HFFc6 (cell line): ENCODE results near the gene PAF1. TPM values are rescaled to one million over a fixed set of nuclear protein-coding genes. Genes with fewer than 3 reads are reported as not detected.

Source experiments
- DNase-seq: peaks from one replicate; pipeline ENCODE4 v3.0.0-alpha.2; 2018
- H3K27ac Mint-ChIP-seq: 2 replicates; pipeline ENCODE4 v1.8.0; 2020; ENCODE audit warnings: mild to moderate bottlenecking, mixed read lengths
- H3K27me3 Mint-ChIP-seq: 2 replicates; pipeline ENCODE4 v1.8.0; 2021; ENCODE audit warnings: mild to moderate bottlenecking, moderate library complexity, mixed read lengths; ENCODE audit not compliant: insufficient read depth
- H3K36me3 Mint-ChIP-seq: 2 replicates; pipeline ENCODE4 v1.8.0; 2021; ENCODE audit warnings: low read depth, mixed read lengths
- H3K4me1 Mint-ChIP-seq: 2 replicates; pipeline ENCODE4 v1.8.0; 2020; ENCODE audit warnings: low read depth, mixed read lengths
- H3K4me3 Mint-ChIP-seq: 2 replicates; pipeline ENCODE4 v1.8.0; 2020; ENCODE audit warnings: mild to moderate bottlenecking, moderate library complexity, mixed read lengths
- H3K9me3 Mint-ChIP-seq: 2 replicates; pipeline ENCODE4 v1.8.0; 2020; ENCODE audit warnings: mild to moderate bottlenecking, mixed read lengths
- CTCF ChIP-seq: fragments of 200-600 bp; sonication (generic); IDR thresholded peaks from 2 replicates; pipeline ENCODE4 v1.5.0; 2021; ENCODE audit warnings: antibody characterized with exemption, mild to moderate bottlenecking
- total RNA-seq, 6 experiments: library from RNA; stranded (reverse); fragmentation: NEBNext Ultra II Directional; extraction: Animal tissue kit (Norgen Biotek cat#: 25700); gene quantifications; 2 replicates in 1 of 6; 3 replicates in 5 of 6; pipeline ENCODE4 v1.2.3, GENCODE V29; 2021

PAF1 gene
- total RNA-seq, 6 experiments from 2014 or later: 46.8 to 70.0 (median 60.6) TPM

- no peak for TF ChIP-seq CTCF
- Mint-ChIP-seq H3K4me3 (no peak overlapping the region), H3K4me1 (peaks cover 20% of the 10 kb centered on the region), H3K27me3 (no peaks in the 10 kb centered on the region), H3K27ac (no peak overlapping the region), H3K9me3 (no peaks in the 10 kb centered on the region), H3K36me3 (peaks cover 51% of the 10 kb centered on the region)
- DNase-seq: no peak
These were observed 34.8 kb downstream of the PAF1 start for GRCh38 chr19:39356073-39356472.

GRCh38 chr19:39355253-39355652 is 35.7 kb downstream of the PAF1 start:
- H3K27ac Mint-ChIP-seq: no peak overlapping the region
- H3K4me3 Mint-ChIP-seq: no peak overlapping the region
- no peak for TF ChIP-seq CTCF
- H3K9me3 Mint-ChIP-seq: no peaks in the 10 kb centered on the region
- H3K36me3 Mint-ChIP-seq: peaks cover 44% of the 10 kb centered on the region
- no peaks in the 10 kb centered on the region for H3K27me3 Mint-ChIP-seq
- peaks cover 20% of the 10 kb centered on the region for H3K4me1 Mint-ChIP-seq
- DNase-seq: no peak

DNA sequence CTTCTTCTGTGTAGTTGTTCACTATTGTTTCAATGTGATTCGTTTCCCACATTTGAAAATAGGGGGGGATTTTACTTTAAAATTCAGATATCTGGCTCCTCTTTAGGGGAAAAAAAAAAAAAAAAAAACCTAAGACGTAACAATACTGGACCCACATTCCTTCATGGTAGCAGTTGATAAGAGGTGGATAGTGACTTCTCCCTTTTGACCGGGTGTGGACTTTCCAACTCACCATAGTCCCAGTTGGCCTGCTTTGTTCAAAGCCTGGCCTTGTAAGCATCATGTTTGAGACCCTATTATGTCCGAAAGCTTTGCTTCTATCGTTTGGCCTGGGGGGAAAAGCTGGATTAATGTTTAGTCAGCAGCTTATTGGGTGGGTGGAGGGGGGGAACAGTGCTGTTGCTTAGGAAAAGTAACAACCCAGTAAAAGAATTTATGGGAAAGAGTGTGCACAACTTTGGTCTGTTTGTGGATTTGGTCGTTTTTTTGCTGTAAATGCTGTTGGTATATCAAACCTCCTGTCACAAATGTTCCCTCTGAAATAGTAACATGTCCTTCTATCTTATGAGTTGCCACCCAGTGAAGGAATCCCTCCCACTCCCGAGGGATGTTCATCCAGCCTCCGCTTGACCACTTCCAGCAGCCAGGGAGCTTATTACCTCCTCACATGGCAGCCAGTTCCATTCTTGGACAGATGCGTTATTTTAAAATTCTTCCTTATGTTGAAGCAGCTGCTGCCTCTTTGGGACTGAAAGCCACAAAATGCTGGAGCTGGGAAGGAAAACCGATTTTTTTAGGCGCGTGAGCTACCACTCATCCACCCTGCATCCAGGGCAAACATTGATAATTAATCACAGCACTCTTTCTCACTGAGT is 38.3 kb downstream of the PAF1 start:
- Mint-ChIP-seq H3K27ac (peak overlapping the region; percentile 52), H3K27me3 (no peaks in the 10 kb centered on the region), H3K4me3 (no peak overlapping the region), H3K4me1 (peaks cover 31% of the 10 kb centered on the region), H3K9me3 (no peaks in the 10 kb centered on the region), H3K36me3 (peaks cover 39% of the 10 kb centered on the region)
- no peak for TF ChIP-seq CTCF
- DNase-seq: no peak

DNA sequence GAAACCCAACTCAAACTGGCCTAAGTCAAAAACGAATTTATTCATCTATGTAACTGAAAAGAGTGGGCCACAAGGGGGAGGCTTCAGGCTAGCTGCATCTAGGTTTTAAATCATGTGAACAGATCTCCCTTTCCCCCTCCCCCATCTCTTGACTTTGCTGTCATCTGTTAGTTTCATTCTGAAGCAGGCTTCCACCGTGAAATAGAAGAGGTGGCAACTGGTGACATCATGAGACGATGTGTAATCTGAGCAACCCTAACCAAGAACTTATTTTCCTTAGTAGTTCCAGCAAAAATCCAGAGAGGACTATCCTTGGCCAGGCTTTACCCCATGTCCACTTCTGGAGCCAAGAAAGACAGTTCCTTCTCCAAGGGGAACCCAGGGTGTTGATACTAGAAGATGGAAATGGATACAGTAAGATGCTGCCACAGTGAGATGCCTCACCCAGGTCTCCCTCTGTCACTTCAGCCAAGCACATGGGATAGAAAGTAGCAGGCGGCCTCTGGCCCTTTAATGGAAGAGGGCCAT is 39.3 kb downstream of the PAF1 start:
- peak; percentile 21 for DNase-seq
- Mint-ChIP-seq H3K36me3 (peaks cover 38% of the 10 kb centered on the region), H3K27ac (peak overlapping the region; percentile 52), H3K27me3 (no peaks in the 10 kb centered on the region), H3K9me3 (no peaks in the 10 kb centered on the region), H3K4me1 (peaks cover 41% of the 10 kb centered on the region), H3K4me3 (no peak overlapping the region)
- TF ChIP-seq CTCF: peak; percentile 37

DNA sequence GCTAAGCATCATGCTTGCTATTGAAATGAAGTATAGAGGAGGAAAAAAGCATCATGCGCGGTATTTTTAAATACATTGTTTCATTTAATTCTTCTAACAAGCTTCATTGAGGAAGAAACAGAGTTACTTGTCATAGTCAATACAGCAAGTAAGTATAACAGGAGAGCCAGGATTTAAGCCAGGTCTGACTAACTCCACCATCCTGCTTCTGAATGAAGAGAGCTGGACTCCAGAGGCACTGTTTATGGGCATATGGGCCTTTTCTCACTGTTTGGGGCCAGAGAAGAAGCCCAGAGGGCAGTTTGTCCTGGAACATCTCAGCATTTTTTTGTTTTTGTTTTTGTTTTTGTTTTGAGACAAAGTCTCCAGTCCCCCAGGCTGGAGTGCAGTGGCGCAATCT is 40.8 kb downstream of the PAF1 start:
- Mint-ChIP-seq H3K36me3 (peaks cover 36% of the 10 kb centered on the region), H3K27me3 (no peaks in the 10 kb centered on the region), H3K27ac (no peak overlapping the region), H3K4me1 (peaks cover 56% of the 10 kb centered on the region), H3K9me3 (no peaks in the 10 kb centered on the region), H3K4me3 (no peak overlapping the region)
- TF ChIP-seq CTCF: no peak
- no peak for DNase-seq
